ENCODE results near the gene ITIH3. TPM values are rescaled to one million over a fixed set of nuclear protein-coding genes. Genes with fewer than 3 reads are reported as not detected.

The ITIH3 gene
- total and polyA plus RNA-seq, 3 experiments from 2014 or later: not detected

DNA sequence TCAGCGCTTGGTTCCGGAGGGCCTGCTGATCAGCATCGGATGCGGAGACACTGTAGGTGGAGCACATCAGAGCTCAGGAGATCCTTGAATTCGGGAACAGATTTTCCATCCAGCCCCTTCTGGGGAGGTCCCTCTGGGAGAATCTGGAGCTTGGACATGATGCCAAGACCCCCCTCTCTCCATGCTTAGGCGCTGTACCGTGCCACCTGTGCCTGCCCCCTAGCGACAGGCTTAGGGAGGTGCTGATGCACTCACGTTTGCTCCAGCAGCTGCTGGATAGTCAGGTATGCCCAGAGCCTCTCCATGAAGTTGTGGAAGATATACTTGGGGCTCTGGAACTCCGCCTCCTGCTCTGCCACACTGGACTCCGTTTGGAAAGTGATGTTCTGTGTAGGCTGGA lies 26.1 kb downstream of the ITIH3 start:
- ChIA-PET CTCF (interaction anchor here (1.3 kb wide), 1 partner anchor 17 kb away, joined by 4 read pairs; no protein-coding TSS in a partner anchor), POLR2A (no interaction called here)
- H3K4me3 ChIP-seq (ENCODE audit: low read length): no peak overlapping the region
- peak overlapping the region in 1 of 8 donors; percentile 63 for H3K27ac Mint-ChIP-seq
- H3K27ac ChIP-seq (ENCODE audit: low read depth, low read length): no peak overlapping the region
- H3K4me1 ChIP-seq (ENCODE audit: insufficient read depth, low read length): no peaks in the 10 kb centered on the region
- H3K9me3 ChIP-seq (ENCODE audit: low read length): no peaks in the 10 kb centered on the region
- no peak overlapping the region for H3K4me3 Mint-ChIP-seq
- no peaks in the 10 kb centered on the region for H3K4me1 Mint-ChIP-seq
- H3K36me3 Mint-ChIP-seq: peaks cover 0 to 19% (median 5%) of the 10 kb centered on the region in 3 donors
- H3K27me3 ChIP-seq (ENCODE audit: insufficient read depth, low read length, poor library complexity, severe bottlenecking): no peaks in the 10 kb centered on the region
- no peaks in the 10 kb centered on the region for H3K27me3 Mint-ChIP-seq
- no peak for DNase-seq
- H3K36me3 ChIP-seq (ENCODE audit: insufficient read depth, low read length): no peaks in the 10 kb centered on the region
- H3K9me3 Mint-ChIP-seq: no peaks in the 10 kb centered on the region

DNA sequence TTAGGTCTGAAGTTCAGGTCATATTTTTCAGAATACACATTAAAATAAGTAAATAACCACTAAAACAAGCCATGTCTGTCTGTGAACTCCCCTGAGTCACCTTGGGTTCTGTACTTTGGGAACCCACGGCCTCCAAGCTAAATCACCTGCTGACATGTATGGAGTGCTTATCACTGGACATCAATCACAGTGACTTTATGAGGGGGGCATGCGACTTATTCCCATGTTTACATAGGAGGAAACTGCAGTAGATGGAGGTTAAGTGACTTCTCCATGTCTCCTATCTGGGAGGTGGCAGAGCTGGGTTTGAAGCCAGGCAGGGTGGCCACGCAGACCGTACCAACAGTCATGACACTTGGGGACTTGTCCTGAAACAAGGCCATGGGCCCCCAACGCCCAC lies 27.8 kb downstream of the ITIH3 start:
- no peaks in the 10 kb centered on the region for H3K27me3 ChIP-seq (ENCODE audit: insufficient read depth, low read length, poor library complexity, severe bottlenecking)
- Mint-ChIP-seq H3K27ac (no peak overlapping the region), H3K4me3 (no peak overlapping the region), H3K27me3 (no peaks in the 10 kb centered on the region), H3K9me3 (no peaks in the 10 kb centered on the region), H3K4me1 (no peaks in the 10 kb centered on the region), H3K36me3 (peaks cover 0 to 19% (median 5%) of the 10 kb centered on the region in 3 donors)
- no peak overlapping the region for H3K4me3 ChIP-seq (ENCODE audit: low read length)
- H3K27ac ChIP-seq (ENCODE audit: low read depth, low read length): no peak overlapping the region
- POLR2A ChIA-PET: no interaction called here
- no peaks in the 10 kb centered on the region for H3K4me1 ChIP-seq (ENCODE audit: insufficient read depth, low read length)
- DNase-seq: no peak
- no peaks in the 10 kb centered on the region for H3K36me3 ChIP-seq (ENCODE audit: insufficient read depth, low read length)
- H3K9me3 ChIP-seq (ENCODE audit: low read length): no peaks in the 10 kb centered on the region
- CTCF ChIA-PET: no interaction called here

DNA sequence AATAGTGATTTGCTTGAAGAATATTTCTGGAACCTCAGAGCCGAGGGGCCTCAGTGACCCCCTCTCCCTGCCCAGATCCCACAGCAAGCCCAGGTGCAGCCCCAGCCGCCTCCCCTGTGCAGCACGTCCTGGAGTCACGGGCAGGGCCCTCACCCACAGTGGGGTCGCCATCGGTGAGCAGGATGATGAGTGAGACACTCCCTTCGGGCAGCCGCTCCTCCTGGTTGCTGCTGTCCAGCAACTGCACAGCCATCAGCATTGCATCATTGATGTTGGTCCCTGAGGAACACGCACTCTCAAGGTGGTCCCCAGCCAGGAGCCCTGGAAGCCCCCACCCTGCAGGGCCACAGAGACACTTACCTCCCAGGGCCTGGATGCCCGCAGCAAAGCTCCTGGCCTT lies 29.4 kb downstream of the ITIH3 start:
- Mint-ChIP-seq H3K27ac (no peak overlapping the region), H3K27me3 (no peaks in the 10 kb centered on the region), H3K9me3 (no peaks in the 10 kb centered on the region), H3K4me1 (no peaks in the 10 kb centered on the region), H3K4me3 (no peak overlapping the region), H3K36me3 (peaks cover 0 to 19% (median 5%) of the 10 kb centered on the region in 3 donors)
- H3K4me3 ChIP-seq (ENCODE audit: low read length): no peak overlapping the region
- H3K9me3 ChIP-seq (ENCODE audit: low read length): no peaks in the 10 kb centered on the region
- ChIA-PET POLR2A (no interaction called here), CTCF (interaction anchor here (1.3 kb wide), 1 partner anchor 21 kb away, joined by 3 read pairs; no protein-coding TSS in a partner anchor)
- H3K27me3 ChIP-seq (ENCODE audit: insufficient read depth, low read length, poor library complexity, severe bottlenecking): no peaks in the 10 kb centered on the region
- H3K27ac ChIP-seq (ENCODE audit: low read depth, low read length): no peak overlapping the region
- no peak for DNase-seq
- no peaks in the 10 kb centered on the region for H3K36me3 ChIP-seq (ENCODE audit: insufficient read depth, low read length)
- H3K4me1 ChIP-seq (ENCODE audit: insufficient read depth, low read length): no peaks in the 10 kb centered on the region

DNA sequence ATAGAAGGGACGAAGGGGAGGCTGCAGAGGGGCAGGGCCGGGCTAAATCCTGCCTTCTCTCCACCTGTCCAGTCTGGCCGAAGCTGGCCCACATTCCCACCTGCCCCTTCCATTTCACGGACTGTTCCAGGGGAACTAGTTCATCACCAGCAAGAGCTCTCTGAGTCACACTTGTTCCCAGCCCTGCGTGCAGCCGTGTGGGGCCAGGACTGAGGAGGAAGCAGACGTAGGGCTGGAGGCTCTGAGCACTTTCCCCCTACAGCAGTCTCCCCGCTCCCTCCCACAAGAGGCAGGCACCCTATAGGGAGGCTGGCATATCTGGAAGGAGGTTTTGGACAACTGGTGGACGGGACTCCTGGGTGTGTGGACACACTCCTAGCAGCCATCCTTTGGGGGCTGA lies 32.8 kb downstream of the ITIH3 start:
- ChIA-PET CTCF (no interaction called here), POLR2A (no interaction called here)
- Histone ChIP-seq H3K27ac (ENCODE audit: low read depth, low read length) (no peak overlapping the region), H3K27me3 (ENCODE audit: insufficient read depth, low read length, poor library complexity, severe bottlenecking) (no peaks in the 10 kb centered on the region), H3K9me3 (ENCODE audit: low read length) (no peaks in the 10 kb centered on the region), H3K4me3 (ENCODE audit: low read length) (no peak overlapping the region), H3K36me3 (ENCODE audit: insufficient read depth, low read length) (no peaks in the 10 kb centered on the region), H3K4me1 (ENCODE audit: insufficient read depth, low read length) (no peaks in the 10 kb centered on the region)
- Mint-ChIP-seq H3K27ac (peak overlapping the region in 1 of 8 donors; percentile 57), H3K9me3 (no peaks in the 10 kb centered on the region), H3K4me3 (no peak overlapping the region), H3K4me1 (no peaks in the 10 kb centered on the region), H3K36me3 (peaks cover 0 to 17% (median 5%) of the 10 kb centered on the region in 3 donors), H3K27me3 (no peaks in the 10 kb centered on the region)
- DNase-seq: no peak

DNA sequence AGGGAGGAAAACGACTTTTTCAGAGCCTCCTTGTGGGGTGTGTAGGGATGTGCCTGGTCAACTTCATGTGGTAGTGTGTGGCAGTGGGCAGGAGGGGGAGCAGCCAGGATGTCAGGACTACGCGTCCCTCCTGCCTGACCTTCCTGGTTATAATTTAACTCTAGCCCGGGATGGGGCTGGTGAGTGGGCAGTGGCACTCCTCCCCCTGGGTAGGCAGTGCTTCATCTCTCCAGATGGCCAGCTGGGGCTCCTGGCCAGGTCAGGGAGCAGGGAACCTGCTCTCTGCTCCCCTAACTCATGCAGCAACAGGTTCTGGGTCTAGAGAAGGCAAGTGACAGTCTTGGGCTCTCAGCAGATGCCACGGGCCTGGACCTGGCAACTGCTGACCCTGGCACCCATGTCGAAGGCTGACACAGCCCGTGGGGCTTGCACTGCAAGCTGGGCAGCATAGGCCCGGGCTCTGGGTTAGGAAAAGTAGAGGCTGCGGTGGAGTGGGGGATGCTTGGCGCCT lies 33.3 kb downstream of the ITIH3 start:
- H3K36me3 ChIP-seq (ENCODE audit: insufficient read depth, low read length): no peaks in the 10 kb centered on the region
- no peaks in the 10 kb centered on the region for H3K27me3 ChIP-seq (ENCODE audit: insufficient read depth, low read length, poor library complexity, severe bottlenecking)
- Mint-ChIP-seq H3K4me1 (no peaks in the 10 kb centered on the region), H3K36me3 (peaks cover 0 to 13% (median 5%) of the 10 kb centered on the region in 3 donors), H3K27me3 (no peaks in the 10 kb centered on the region), H3K27ac (no peak overlapping the region), H3K9me3 (no peaks in the 10 kb centered on the region), H3K4me3 (no peak overlapping the region)
- ChIA-PET POLR2A (interaction anchor here (0.6 kb wide), 1 partner anchor 278 kb away, joined by 3 read pairs; no protein-coding TSS in a partner anchor), CTCF (no interaction called here)
- no peak overlapping the region for H3K4me3 ChIP-seq (ENCODE audit: low read length)
- no peaks in the 10 kb centered on the region for H3K4me1 ChIP-seq (ENCODE audit: insufficient read depth, low read length)
- no peak overlapping the region for H3K27ac ChIP-seq (ENCODE audit: low read depth, low read length)
- no peaks in the 10 kb centered on the region for H3K9me3 ChIP-seq (ENCODE audit: low read length)
- no peak for DNase-seq

DNA sequence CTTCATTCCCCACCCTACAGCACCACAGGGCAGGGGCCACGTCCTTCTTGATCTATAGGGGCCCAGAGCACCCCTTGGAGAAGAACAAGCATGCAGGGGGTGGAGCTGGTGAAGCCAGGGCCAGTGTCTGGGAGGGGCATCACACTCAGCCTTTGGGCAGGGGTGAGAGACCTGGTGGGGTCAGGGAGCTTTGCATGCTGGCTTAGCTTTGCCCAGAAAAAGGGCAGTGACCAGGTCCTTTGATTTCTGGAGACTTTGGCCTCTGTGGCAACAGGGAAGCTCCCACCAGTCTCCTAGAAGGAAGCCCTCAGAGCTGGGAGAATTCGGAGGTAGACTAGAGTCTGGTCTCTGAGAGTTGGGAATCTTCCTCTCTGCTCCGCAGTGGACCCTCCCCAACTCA lies 34.9 kb downstream of the ITIH3 start:
- no peak for DNase-seq
- POLR2A ChIA-PET: no interaction called here
- Histone ChIP-seq H3K4me1 (ENCODE audit: insufficient read depth, low read length) (no peaks in the 10 kb centered on the region), H3K9me3 (ENCODE audit: low read length) (no peaks in the 10 kb centered on the region), H3K27ac (ENCODE audit: low read depth, low read length) (no peak overlapping the region), H3K36me3 (ENCODE audit: insufficient read depth, low read length) (no peaks in the 10 kb centered on the region), H3K27me3 (ENCODE audit: insufficient read depth, low read length, poor library complexity, severe bottlenecking) (no peaks in the 10 kb centered on the region), H3K4me3 (ENCODE audit: low read length) (no peak overlapping the region)
- Mint-ChIP-seq H3K27ac (peak overlapping the region in 1 of 8 donors; percentile 50), H3K27me3 (no peaks in the 10 kb centered on the region), H3K36me3 (peaks cover 0 to 15% (median 7%) of the 10 kb centered on the region in 3 donors), H3K4me3 (no peak overlapping the region), H3K9me3 (no peaks in the 10 kb centered on the region), H3K4me1 (no peaks in the 10 kb centered on the region)
- CTCF ChIA-PET: no interaction called here

DNA sequence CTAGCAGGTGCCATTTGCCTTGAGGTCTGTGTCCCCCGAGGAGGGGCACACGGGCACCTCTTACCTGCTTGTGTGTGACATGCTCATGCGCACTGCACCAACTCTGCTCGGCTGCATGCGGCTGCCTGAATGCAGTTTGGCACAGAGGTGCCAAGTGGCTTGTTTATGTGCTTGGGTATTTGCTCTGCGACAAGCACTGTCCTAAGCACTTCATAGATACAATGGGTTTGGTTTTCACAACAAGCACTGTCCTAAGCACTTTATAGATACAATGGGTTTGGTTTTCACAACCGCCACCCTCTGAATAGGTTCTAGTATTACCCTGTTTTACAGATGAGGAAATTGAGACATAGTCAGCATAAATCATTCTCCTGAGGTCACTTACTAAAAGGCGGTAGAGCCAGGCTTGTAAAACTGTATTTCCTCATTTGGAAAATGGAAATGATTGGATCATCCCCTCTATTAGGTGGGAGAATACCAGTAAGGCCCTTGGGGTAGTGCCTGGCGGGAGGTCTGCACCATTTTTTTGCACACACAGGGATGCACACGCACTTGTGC lies 35.4 kb downstream of the ITIH3 start:
- no peaks in the 10 kb centered on the region for H3K4me1 ChIP-seq (ENCODE audit: insufficient read depth, low read length)
- H3K27me3 ChIP-seq (ENCODE audit: insufficient read depth, low read length, poor library complexity, severe bottlenecking): no peaks in the 10 kb centered on the region
- H3K4me3 Mint-ChIP-seq: no peak overlapping the region
- no peaks in the 10 kb centered on the region for H3K9me3 ChIP-seq (ENCODE audit: low read length)
- H3K4me1 Mint-ChIP-seq: no peaks in the 10 kb centered on the region
- no peaks in the 10 kb centered on the region for H3K9me3 Mint-ChIP-seq
- peaks cover 0 to 17% (median 6%) of the 10 kb centered on the region in 3 donors for H3K36me3 Mint-ChIP-seq
- H3K4me3 ChIP-seq (ENCODE audit: low read length): no peak overlapping the region
- ChIA-PET CTCF (no interaction called here), POLR2A (no interaction called here)
- H3K27ac ChIP-seq (ENCODE audit: low read depth, low read length): no peak overlapping the region
- H3K27ac Mint-ChIP-seq: peak overlapping the region in 1 of 8 donors; percentile 3
- H3K36me3 ChIP-seq (ENCODE audit: insufficient read depth, low read length): no peaks in the 10 kb centered on the region
- H3K27me3 Mint-ChIP-seq: no peaks in the 10 kb centered on the region
- DNase-seq: no peak

DNA sequence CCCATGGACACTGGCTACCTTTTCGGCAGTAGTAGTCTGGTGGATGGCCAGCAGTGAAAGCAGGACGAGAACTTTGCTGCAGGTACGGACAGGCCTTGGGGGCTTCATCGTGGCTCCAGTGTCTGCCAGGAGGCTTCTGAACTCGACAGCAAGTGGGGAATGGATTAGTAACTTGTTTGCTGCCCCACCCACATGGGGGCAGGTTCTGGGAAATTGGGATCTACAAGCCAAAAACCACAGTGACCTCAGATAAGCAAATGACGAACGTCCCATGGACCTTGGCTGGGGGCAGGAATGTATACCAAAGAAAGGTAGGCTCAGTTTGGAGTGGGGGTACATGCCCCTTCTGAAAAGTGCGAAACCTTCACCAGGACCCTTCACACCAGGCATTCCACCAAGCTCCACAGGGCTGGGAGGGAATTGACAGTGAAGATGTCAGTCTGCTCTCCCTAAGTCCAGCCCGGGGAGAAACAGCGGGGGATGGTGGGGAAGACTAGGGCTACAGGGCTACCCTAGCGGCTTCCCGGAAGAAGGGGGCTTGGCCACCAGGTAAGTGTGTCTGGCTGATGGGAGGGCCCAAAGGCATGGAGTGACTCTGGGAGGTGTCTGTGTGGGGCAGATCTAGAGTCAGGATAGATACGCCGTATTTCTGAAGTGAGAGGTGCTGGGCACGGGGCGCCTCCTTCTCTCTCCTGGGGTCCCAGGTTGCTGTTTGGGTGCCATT lies 36.1 kb downstream of the ITIH3 start, which contains the start of gene ITIH4:
Gene ITIH4, minus strand, starts transcription at position 138 of the 724 bp plus-strand sequence. Its CDS starts 30 bp downstream, at position 108.
- Histone ChIP-seq H3K9me3 (ENCODE audit: low read length) (no peaks in the 10 kb centered on the region), H3K4me3 (ENCODE audit: low read length) (no peak within 1 kb of the TSS), H3K27ac (ENCODE audit: low read depth, low read length) (no peak within 1 kb of the TSS), H3K4me1 (ENCODE audit: insufficient read depth, low read length) (no peaks in the 10 kb centered on the region), H3K27me3 (ENCODE audit: insufficient read depth, low read length, poor library complexity, severe bottlenecking) (no peaks in the 10 kb centered on the region), H3K36me3 (ENCODE audit: insufficient read depth, low read length) (no peaks in the 10 kb centered on the region)
- CTCF ChIA-PET: no interaction called here
- no peak for DNase-seq
- Mint-ChIP-seq H3K9me3 (no peaks in the 10 kb centered on the region), H3K4me3 (no peak within 1 kb of the TSS), H3K4me1 (no peaks in the 10 kb centered on the region), H3K36me3 (peaks cover 0 to 22% (median 5%) of the 10 kb centered on the region in 3 donors), H3K27me3 (no peaks in the 10 kb centered on the region), H3K27ac (peak within 1 kb of the TSS in 3 of 8 donors; percentile 60 to 78 (median 67))
- POLR2A ChIA-PET: no interaction called here

All from CD8-positive, alpha-beta memory T cell (primary cell).